ENCODE results near the gene TADA1.

TADA1 gene, protein sequence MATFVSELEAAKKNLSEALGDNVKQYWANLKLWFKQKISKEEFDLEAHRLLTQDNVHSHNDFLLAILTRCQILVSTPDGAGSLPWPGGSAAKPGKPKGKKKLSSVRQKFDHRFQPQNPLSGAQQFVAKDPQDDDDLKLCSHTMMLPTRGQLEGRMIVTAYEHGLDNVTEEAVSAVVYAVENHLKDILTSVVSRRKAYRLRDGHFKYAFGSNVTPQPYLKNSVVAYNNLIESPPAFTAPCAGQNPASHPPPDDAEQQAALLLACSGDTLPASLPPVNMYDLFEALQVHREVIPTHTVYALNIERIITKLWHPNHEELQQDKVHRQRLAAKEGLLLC

DNA sequence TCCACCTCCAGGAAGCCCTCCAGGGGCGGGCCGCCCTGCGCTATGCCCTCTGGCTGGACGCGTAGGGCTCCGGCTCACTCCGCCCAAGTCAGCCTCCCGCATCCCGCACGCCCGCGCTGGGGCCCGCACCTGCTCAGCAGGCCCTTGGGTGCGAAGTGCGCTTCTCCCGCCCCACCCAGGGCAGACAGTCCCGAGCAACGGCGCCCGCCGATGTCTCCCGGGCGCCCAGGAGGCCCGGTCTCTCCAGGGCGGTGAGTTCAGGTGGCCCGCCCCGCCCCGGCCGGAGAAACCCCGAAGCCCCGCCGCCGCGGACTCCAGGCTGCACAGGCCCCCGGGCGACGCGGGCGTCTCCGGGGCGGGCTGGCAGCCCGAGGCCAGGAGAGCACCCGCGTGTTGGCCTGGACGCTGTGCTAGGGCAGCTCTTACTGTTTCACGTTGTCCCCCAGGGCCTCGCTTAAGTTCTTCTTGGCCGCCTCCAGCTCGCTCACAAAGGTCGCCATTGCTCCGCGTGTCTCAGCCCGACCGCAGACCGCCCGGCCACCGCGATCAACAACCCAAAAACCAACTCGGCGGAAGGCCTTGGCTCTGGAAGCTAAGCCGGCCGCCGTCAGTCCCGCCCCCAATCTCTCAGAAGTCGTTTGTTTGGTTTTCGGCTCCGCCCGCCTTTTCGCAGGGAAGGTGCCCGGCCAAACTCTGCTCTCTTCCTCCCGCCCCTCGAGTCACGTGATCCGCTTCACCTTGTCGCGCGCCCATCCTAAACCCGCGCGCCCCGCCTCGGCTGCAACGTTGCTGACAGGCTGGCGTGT, at the start of gene TADA1:
Gene TADA1 (minus strand): TSS at position 531 of the 806 bp plus-strand sequence. CDS start 31 bp downstream, at position 500.
- peak; percentile 83 for FAIRE-seq
- DNase-seq (ENCODE audit: insufficient read length, low spot score): peak; percentile 90

DNA sequence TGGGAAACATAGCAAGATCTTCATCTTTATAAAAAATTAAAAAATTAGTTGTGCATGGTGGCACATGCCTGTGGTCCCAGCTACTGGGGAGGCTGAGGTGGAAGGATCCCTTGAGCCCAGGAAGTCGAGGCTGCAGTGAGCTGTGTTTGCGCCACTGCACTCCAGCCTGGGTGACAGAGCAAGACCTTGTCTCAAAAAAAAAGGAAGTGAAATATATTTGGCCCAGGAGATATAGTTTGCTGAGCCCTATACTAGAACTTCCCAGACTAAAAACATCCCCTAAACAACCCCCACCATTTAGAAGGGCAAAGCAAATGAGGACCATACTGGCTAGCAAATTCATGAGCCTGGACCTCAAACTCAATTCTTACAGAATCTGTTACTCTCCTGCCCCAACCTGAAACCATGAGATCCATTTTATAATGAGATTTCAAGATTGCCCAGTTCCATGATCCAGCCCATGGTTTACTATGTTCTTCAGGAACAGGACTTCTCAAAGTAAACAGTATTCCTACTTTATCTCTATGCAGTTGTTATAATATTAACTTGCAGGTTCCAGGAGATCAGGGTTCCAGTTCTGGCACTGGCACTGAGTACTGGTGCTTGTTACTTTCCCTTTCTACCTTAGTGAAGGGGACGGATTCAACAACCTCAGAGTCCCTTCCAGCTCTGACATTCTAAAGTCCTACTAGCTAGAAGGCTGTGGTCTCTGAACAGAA, 48.9 kb upstream of the TADA1 start:
- DNase-seq (ENCODE audit: insufficient read length, low spot score) (no peak), FAIRE-seq (no peak)

DNA sequence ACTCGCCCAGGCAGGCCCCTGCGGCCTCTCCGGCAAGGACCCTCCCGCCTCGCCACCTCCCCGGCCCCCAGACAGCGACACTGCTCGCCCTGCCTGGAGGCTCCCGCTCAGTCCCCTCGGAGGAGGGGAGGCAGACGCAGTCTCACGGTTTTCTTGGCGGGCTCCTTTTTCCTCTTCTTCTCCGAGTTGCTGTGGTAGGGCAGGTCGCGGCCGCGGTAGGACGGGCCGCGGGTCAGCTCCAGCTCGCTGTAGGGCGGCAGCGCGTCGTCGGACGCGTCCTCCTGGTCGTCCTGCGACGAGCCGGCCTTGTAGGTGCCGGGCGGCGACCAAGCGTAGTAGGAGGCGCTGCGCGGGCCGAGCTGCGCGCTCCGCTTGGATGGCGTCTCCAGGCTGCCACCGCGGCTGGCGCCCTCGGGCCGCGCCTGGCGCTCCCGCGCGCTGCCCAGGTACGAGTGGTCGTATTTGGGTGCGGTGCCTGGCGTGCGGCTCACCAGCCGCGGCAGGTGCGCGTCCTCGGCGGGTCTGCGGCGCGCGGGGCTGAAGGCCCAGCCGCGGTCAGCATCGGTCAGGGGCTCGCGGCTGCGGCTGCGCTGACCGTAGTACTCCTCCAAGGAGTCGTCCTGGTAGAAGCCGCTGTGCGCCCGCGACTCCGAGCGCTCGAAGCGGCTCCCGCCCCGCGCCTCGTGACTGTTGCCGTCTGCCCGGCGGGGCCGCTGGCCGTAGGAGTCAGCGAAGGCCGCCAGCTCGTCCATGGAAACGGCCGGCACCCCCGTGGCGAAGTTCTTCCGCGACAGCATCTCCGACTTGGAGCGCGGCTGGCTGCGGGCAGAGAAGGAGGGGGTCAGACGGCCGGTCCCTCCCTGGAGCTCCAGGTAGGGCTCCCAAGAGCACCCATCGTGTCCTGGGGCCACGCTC, 44.8 kb upstream of the TADA1 start:
- DNase-seq (ENCODE audit: insufficient read length, low spot score): no peak

DNA sequence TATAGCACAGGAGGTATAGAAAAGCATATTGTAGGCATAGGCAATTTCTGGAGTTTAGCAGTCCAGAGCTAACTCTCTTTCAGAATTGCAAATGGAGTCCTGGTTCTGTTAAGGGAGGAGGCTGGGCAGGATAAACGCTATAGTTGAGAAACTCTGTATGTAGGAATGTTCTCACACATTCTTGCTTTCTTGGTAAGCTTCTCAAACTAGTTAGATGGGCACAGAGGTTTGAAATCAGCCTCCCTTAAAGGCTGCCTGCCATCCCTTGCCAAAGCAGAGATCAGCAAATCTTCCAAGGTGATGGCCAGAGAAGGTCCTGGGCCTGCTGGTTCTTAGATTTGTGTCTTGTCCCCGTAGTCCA, 42.9 kb upstream of the TADA1 start:
- no peak for DNase-seq (ENCODE audit: insufficient read length, low spot score)
- no peak for FAIRE-seq

More for the DNA sequence above, 44.8 kb upstream of the TADA1 start:
- no peak for FAIRE-seq

DNA sequence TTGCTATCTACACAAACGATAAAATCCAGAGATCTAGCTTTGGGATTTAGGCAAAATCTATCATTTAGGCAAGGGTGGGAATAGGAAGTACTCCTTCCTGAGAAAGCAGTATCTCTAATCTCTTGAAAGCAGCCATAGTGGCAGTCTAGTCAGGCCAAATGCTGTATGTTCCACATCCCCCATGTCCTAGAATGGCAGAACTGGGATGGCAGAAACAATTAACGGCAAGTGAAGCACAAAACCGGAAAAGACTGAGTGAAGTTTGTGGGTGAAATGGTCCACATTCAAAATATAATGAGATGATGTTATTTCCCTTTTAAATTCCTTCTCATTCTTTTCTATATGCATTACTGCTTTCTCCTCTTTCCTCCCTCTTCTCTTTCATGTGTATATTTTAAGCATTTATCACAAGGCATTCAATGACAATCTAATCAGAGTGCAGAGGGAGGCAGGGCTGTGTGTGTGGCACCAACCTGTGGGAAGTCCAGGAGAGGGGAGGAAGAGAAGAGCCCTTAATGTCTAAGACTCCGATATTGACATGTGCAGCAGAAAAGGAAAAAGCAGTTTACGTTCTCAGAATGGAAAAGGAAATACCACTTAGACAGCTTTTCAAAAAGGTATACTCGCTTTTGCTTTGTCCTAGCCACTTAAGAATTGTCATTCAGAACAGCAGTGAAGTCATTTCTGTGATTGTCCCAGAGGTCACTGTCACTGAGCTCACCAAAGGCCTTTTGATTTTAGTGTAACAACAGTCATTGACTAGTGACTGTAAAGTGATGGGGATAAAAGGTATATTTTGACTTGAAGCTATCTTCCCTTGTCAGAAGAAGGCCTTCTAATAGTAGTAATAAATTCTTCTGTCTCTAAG, 42.3 kb upstream of the TADA1 start:
- no peak for DNase-seq (ENCODE audit: insufficient read length, low spot score)
- FAIRE-seq: no peak

DNA sequence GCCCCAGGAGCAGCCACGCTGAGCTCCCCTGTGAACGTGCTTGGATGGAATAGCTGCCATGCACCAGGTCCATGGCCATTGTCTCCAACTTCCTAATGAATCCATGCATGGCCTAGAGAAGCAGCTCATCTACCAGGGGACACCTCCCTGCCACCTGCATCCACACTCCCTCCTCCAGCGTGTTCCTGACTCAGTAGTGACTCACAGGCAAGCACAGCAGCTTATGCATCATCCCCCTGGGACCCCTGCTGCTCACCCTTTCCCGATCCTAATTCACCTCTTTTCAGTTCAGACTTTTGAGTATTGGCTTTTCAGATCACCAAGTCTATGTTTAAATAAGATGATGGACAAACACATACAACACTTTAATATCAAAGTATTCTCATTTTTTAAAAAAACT, 39.9 kb upstream of the TADA1 start:
- FAIRE-seq: peak; percentile 64
- no peak for DNase-seq (ENCODE audit: insufficient read length, low spot score)

DNA sequence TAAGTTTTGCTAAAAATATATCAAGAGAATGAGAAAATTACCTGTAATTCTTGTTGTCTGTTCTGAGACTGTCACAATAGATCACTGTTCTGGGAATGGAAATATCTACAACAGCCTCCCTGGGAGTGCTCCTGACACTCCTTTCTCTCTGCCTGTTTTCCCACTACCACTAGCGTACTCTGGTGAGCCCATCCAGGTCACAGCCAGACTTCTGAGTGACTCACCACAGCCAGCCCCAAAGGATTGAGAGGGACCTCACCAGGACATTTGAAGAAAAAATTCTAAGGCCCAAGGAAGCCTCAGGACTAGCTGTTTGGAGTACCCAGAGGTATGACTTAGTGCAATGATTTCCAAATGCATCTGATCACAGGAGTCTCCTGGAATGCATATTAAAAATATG, 39.0 kb upstream of the TADA1 start:
- DNase-seq (ENCODE audit: insufficient read length, low spot score) (no peak), FAIRE-seq (no peak)

DNA sequence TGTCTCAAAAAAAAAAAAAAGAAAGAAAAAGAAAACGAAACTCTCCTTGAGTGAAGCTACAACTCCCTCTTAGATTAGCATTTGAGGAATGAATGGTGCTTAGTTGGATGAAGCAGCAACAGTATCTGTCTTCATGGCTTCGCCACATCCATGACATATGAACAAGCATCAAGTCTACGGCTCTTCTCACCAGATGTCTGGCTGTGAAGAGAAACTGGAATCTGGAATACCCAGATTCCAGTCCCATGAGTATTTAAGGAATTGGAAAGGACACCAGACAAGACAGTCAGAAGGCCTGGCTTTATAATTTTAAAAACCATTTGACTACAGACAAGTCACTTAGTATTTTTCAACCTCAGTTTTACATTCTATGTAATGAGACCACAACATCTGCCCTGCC, 38.0 kb upstream of the TADA1 start:
- FAIRE-seq: no peak

DNA sequence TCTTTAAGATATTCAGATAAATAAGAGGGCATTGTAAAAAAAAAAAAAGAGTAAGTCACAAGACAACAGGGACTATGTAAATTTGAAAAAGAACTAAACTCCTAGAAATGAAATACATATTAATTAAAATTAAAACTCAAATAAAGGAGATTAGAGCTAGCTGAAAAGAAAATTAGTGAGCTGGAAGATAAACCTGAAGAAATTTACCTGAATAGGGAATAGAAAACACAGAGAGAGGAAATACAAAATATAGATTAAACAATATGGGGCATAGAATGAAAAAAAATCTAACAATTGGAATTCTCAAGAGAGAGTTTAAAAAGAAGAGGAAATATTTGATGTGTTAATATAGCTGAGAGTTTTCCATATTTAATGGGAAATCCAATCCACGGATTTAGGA, 35.6 kb upstream of the TADA1 start:
- no peak for DNase-seq (ENCODE audit: insufficient read length, low spot score)
- no peak for FAIRE-seq

More for the DNA sequence above, 38.0 kb upstream of the TADA1 start:
- no peak for DNase-seq (ENCODE audit: insufficient read length, low spot score)

DNA sequence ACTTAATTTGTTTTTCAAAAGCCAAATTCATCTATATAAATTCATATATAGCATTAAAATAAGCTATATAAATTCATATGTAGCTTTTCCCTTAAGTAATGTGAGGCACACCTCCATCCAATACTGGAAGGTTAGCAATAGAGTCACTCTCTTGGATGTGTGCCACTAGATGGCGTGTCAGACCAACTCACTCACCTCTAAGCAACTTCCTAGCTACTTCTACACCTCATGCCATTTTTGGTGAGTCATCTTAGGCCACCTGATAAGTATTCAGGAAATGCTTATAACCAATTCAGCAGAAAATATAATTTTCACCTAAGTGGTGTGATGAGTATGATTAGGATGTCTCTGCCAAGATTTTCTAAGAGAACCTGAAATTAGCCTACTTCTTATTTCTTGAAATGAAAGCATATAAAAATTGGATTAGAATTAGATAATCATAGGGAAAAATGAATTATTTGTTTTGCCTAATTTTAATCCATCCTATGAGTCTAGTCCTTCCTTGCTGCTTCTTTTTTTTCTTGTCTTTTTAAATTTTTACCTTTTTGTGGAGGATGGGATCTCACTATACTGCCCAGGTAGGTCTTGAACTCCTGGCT, 34.4 kb upstream of the TADA1 start:
- peak; percentile 83 for DNase-seq (ENCODE audit: insufficient read length, low spot score)
- peak; percentile 74 for FAIRE-seq

DNA sequence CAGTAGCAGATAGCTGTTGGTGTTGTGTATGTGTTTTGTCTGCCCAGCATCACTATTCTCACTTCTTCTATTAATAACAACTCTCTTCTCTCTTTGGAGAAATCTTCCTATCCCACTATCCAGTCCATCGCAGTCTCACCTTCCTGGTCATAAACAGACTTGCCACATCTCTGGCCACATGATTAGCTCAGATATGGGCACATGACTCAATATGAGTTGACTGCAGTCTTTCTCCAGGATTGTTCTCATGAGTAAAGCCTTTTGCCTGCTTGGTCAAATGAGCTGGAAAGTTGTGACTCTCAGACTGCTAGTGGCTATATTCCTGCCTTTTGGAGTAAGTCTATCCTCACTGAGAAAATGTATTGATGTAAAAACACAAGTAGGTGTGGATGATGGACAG, 32.9 kb upstream of the TADA1 start:
- no peak for DNase-seq (ENCODE audit: insufficient read length, low spot score)
- no peak for FAIRE-seq

DNA sequence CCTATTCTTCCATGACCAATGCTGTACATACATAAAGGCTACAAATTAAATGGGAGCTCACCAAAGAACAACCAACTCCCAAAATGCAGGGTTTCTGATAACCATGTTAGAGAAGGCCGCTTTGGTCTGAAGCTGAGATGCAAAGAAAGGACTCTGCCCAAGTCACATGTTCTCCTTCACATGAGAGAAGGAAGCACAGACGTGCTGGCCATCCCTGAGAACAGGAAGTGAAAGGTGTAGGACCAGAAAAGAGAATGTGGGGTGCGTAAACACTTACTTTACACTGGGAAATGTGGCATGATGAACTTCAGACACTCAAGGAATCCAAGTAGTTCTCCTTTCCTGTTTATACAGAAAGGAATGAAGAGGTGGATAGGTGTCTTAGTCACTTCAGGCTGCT, 31.7 kb upstream of the TADA1 start:
- no peak for DNase-seq (ENCODE audit: insufficient read length, low spot score)
- FAIRE-seq: no peak

DNA sequence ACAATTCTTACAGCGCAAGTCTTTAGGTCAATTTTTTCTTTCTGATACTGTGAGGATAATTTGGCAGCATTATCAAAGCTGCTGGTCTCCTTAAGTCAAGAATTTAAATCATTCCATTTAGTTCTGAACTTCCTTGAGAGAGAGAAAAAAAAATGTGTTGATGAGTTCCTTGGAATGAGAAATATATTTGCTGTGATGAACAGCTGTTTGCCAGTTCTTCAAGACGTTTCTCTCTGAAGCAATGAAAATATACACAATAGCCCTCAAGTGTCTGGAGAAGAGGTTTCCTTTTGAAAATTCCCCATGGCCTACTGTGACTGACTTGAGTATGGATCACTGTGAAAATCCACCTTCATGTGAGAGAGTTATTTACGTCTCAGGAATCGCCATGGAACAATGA, 31.0 kb upstream of the TADA1 start:
- FAIRE-seq: no peak

DNA sequence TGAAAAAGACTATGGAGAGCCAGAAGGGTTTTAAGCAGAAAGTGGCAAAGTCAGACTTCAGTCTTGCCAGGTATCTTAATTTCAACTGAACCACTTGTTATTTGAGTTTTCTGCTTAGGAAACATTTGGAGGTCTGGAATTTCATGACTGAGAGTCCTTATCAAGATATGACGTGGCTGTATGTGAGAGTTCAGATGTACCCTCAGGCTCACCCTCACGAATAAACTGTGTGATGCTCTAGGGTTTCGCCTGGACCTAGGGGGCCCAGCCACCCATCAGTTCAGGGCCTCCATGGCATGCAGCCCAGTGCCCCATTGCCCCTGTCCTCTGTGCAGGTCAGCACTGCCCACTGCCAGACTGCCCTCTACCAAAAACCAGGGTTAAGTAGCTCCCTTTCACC, 30.6 kb upstream of the TADA1 start:
- DNase-seq (ENCODE audit: insufficient read length, low spot score) (no peak), FAIRE-seq (no peak)

More for the DNA sequence above, 31.0 kb upstream of the TADA1 start:
- DNase-seq (ENCODE audit: insufficient read length, low spot score): no peak

DNA sequence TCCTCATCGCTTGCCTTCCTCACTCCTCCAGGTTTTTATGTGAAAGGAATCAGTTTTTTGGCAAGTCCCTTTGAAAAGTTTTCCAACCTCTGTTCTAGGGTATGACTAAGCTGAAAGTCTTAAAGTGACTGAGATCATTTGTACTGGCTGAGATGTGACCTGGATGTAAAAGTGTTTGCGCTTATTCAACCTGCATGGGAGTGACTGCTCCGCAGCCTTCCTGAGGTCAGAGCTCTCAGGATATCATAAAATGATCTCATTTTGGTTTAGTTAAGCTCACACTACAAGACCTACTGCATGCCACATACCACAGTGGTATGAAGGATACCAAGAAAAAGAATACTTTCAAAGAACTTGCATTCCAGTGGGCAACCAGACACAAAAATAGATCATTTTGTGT, 29.8 kb upstream of the TADA1 start:
- DNase-seq (ENCODE audit: insufficient read length, low spot score) (no peak), FAIRE-seq (no peak)

DNA sequence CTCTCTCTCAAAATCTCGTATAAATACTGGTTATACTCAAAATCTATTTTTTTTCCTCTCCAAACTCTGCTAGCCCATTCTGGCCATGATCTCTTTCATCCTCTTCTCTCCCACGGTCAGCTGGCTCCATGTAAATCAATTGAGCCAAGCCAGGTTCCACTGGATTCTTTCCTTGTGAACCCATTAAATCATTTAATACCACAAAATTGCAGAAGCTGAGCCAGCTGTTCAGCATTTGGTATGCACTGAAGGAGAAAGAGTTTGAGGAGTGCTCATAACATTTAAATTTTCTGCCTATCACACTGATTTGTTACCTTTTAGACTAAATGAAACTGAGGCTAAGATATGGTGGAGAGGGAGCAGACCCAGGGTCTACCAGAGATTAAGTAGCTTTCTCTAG, 29.1 kb upstream of the TADA1 start:
- FAIRE-seq (no peak), DNase-seq (ENCODE audit: insufficient read length, low spot score) (no peak)

DNA sequence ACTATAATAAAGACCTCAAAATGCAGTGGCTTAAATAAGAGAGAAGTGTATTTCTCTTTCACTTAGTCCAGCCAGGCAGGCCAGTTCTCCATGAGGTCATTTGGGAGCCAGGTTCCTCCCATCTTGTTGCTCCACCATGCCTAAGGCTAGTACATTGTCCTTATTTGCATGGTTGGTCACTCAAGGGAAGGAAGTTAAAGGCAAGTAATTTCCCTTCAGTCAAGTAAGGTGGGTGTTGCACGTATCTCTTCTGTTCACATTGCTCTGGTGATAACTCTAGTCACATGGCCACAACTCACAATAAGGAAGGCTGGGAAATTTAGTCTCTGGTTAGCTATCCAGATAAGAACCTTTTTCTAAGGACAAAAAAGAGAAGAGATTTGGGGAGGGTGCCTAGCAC, 27.2 kb upstream of the TADA1 start:
- FAIRE-seq (no peak), DNase-seq (ENCODE audit: insufficient read length, low spot score) (no peak)

DNA sequence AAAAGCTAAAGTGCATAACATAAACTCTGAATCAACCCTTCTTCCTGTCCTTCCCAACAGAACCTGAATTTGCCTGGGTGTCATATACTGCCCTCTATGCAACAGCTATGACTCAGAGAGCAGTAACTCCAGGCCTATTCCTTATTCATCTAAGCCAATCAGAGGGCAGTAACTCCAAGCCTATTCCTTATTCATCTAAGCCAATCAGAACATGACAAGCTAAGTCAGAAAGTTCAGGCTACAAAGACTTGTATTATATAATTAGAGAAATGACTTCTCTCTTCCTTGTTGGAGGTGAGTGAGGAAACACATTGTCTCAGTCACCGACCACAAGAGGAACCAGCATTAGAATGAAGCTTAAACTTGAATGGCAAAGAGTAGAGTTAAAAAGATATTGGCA, 26.2 kb upstream of the TADA1 start:
- no peak for FAIRE-seq
- no peak for DNase-seq (ENCODE audit: insufficient read length, low spot score)

DNA sequence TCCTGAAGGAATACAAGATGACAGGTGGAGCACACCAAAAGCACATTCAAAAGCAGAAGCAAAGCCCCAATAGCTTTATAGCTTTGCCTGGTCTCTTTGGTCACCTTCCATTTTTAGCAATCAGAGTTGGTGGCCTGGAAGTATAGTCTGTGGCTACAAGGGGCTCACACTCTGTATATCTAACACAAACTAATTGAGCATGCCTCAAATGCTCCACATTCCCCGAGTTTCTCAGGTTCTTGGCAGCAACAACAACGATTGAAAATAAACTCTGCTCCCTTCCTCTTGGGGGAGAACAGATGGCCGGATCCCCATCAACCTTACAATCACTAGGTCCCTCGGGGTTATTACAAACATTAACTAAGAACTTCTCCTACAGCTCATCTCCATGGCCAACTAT, 24.9 kb upstream of the TADA1 start:
- no peak for DNase-seq (ENCODE audit: insufficient read length, low spot score)
- no peak for FAIRE-seq

Measured in HTR-8/SVneo (cell line).